Kidney tubule cell (primary cell): ENCODE results near the gene ARHGAP23.
A peak's percentile ranks its signal among the peaks of the same experiment; 100 is the strongest.
"Not testable (repeated sequence)": the region's sequence is repeated elsewhere in the genome, so short reads cannot be mapped to it uniquely, and the experiment has no call there.

Experiments
- DNase-seq: peaks from one replicate; pipeline ENCODE4 v3.0.0-alpha.2; 2018; ENCODE audit warnings: low spot score

ARHGAP23 gene

DNA sequence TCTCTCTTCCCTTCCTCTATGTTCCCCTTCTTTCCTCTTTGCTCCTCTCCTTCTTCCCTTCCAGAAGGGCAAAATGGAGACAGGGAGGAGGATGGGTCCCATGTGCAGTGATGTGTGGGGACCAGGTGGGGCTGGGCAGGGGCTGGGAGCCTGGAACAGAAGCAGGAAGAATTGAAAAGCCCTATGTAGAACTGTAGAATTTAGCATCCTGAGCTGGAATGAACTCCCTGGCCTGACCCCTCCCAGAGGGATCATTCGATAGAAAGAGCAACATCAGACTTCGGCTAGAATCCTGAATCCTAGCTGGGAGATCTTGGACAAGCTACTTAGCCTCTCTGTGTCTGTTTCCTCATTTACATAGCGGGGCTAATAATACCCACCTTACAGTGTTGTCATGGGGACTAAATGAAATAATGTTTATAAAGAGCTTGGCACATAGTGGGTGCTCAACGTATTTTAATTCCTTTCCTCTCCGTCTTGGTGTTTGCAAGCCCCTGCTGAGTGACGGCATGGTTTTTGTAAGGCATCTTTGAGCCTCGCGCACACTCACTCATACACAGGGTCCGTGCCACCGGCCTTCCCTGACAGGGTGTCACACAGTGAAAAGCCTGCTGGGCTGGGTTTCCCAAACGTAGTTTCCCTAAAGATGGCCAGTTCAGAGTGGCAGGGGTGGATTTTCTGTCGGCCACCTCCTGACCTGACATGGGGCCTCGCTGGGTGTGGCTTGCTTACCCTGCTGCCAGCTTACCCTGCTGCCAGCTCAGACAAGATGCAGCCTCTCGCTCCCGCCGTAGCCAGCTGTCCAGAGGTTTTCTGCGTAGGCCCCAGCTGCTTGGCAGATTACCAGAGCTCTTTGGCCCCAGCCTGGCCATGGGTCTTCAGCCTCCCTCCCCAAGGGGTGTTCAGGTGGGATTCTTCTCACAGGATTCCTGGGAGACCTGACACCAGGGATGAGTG is 6.1 kb upstream of the ARHGAP23 start:
- no peak for DNase-seq

DNA sequence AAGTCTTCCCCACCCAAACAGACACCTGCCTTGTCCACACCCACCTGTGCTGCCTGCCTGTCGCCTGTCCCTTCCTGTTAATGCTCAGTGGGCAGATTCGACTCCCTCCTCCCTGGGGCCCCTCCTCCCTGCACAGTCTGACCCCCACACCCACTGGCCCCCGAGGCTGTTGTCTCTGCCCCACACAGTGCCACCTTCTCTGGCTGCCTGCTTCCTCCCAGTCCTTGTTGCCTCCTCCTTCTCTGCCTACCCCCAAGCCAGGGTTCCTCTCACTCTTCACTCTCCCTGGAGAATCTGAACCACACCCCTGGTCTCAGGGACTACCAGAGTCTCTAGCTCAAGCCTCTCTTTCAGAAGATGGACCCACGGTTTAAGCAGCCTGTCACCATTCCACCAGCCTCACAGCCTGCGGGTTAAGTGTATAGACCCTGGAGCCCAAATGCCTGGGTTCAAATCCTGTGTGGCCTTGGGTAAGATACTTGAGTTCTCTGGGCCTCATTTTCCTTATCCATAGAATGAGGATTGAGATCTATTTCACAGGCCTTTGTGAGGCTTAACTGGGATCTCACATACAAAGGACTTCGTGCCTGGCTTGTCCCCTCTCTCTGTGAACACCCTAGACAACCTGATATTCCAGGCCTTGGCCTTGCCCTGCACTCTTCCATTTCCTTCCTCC is 3.8 kb upstream of the ARHGAP23 start:
- no peak for DNase-seq

DNA sequence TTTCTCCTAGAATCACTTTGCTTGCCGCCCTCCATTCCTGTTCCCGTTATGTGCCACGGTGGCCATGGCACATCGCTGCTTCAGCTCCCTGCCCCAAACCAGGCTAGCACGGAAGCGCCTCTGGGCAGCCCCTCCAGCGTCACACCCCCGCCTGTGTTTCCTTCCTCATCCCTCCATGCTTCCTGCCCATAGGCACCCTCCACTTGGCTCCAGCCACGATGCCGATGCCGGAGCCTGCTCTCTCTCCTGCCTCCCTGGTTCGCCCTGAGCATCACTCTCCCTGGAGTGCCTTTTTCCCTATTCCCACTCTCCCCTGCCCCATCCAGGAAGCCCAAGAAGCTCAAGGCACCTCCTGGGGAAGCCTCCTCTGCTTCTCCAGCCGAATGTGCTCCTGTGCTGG is 3.2 kb upstream of the ARHGAP23 start:
- no peak for DNase-seq

DNA sequence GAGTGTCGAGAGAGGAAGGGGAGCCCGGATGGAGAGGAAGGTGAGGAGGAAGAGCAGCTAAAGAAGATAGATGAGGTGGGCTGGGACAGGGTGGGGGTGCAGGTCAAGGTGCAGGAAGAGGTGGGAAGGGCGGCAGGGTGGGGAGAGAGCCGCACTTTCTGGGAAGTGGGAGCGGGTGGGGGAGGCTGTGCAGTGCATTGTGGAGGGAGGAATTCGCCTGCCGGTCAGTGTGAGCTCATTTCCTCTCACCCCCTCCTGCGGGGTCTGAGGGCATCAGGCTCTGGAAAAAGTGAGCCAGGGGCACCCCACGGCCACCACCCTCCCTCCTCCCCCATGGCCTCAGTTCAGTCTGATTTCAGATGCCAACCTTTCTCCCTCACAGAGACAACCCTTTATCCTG is 2.5 kb upstream of the ARHGAP23 start:
- no peak for DNase-seq

DNA sequence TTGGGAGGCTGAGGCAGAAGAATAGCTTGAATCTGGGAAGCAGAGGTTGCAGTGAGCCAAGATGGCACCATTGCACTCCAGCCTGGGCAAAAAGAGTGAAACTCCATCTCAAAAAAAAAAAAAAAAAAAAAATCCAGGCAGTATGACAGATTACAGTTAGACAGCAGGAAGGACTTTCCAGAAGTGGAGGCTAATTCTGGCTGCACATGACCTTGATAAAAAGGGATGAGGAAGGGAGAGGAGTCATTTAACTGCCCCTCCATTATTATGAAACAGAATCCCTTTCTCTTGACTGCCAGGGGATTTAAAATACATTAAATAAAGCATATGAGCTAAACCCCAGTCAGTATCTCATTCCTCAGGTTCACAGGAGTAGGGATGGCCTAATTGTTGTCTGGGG is 1.8 kb upstream of the ARHGAP23 start:
- DNase-seq, result no peak

DNA sequence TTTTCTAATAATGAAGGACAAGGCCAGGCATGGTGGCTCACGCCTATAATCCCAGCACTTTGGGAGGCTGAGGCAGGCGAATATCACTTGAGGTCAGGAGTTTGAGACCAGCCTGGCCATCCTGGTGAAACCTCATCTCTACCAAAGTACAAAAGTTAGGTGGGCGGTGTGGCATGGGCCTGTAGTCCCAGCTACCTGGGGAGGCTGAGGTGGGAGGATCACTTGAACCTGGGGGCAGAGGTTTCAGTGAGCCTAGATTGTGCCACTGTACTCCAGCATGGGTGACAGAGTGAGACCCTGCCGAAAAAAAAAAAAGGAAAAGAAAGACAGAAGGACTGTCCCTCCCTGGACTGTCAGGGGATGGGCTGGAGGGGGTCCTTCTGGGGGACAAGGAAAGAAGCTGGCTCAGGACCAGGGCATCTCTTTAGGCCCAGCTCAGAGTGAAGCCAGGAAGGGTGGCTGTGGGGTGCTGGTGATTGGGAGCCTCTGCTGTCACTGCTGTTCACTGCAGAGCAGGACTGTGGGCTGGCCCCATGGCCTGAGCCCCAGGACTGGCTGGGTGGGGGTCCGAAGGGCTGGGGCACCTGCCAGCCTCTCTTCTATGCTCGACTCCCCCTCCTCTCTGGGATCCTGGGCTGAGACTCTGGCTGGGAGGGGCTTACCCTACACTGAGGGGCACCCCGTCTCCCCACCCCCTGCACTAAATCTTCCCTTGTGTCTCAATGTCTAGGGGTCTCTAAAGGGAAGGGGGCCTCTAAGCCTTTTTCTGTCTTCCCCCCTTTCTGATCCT is 909 bp upstream of the ARHGAP23 start:
- DNase-seq, result no peak

DNA sequence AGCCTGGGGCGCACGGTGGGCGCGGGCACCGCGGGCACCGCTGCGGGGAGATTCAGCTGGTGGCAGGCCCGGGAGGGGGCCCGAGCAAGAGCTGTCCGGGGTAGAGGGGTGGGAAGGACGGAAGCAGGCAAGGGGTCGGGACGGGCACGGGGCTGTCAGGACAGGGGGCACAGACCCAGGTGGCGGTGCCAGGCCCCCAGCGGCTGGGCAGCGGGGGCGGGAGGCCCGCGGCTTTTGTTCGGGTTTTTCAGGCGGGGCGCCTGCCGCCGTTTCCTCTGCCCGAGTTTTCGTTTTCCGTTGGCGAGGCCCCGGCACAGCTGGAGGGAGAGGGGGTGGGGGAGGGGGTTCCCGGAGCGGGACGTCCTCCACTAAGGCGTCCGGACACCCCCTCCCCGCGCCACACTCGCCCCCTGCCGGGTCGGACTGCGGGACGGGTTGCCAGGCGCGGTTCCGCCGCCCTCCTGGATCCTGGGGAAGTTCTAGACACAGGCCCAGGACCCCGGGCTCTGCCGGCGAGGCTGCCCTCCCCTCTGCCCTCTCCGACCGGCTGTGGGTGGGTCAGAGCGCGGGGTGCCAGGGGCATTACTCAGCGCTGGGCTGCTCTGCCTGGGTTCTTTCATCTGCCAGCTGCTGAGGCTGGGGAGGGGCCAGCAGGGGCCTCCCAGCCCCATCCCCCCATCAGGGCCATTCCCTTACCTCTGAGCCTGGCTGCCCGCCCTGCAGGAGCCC is 543 bp downstream of the ARHGAP23 start:
- peak; percentile 74 for DNase-seq

DNA sequence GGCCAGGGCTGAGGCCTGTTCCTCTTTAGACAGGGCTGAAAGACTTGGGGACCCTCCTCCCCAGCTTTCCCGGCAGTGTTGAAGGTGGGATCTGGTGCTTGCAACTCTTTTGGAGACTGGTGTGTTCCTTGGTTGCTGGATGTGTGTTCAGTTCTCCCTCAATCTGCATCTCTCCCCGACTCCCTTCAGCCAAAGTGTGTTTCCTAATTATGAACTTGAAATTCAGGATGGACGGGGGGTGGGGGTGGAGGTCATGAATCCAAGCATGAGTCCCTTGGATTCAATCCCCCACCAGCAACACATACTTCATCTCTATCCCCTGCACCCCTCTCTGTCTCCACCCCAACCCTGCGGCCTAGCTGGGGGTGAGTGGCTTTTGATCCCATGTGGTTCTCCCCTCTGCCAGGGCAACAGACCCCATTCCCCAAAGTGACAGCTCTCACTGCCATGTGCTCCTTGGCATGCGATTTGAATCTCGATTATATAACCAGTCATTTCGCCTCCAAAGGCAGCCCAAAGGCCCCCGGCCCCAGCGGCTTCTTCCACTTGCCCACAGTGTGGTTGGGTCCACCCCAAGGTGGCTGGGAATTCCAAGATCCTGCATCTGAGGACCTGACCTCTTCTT is 1.3 kb downstream of the ARHGAP23 start:
- no peak for DNase-seq

DNA sequence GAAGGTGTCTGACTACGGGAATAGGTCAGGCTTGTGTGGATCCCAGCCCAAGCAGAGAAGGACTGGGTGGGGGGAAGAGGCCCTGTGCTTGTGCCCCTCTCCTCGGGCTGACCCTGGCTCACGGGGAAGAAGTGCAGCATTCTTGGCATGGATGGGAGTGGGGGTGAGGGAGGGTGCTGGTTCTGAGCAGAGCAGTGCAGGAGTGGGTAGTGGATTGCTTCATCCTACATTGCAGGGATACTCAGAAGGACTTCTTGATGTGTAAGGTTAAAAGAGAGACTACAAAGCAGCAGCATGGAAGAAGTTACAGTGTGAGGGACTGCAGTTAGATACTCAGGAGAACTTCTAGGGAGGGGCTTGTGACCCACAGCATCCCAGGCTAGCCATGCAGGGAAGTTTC is 2.1 kb downstream of the ARHGAP23 start:
- no peak for DNase-seq

DNA sequence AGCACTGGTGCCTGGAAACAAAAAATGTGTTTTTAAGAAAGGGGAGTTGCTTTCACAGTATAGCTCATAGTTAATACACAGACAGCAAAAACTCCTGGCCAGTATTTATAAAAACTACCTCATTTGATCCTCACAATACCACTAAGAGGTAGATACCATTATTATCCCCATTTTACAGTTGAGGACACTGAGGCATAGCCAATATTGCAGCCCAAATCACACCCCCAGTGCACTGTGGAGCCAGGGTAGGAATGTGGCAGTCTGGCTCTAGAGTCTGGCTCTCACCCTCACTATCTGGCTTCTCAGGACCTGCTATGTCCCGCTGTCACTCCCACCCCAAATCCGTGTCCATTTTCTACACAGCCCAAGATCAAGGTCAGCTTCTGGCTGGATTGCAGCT is 2.6 kb downstream of the ARHGAP23 start:
- no peak for DNase-seq

DNA sequence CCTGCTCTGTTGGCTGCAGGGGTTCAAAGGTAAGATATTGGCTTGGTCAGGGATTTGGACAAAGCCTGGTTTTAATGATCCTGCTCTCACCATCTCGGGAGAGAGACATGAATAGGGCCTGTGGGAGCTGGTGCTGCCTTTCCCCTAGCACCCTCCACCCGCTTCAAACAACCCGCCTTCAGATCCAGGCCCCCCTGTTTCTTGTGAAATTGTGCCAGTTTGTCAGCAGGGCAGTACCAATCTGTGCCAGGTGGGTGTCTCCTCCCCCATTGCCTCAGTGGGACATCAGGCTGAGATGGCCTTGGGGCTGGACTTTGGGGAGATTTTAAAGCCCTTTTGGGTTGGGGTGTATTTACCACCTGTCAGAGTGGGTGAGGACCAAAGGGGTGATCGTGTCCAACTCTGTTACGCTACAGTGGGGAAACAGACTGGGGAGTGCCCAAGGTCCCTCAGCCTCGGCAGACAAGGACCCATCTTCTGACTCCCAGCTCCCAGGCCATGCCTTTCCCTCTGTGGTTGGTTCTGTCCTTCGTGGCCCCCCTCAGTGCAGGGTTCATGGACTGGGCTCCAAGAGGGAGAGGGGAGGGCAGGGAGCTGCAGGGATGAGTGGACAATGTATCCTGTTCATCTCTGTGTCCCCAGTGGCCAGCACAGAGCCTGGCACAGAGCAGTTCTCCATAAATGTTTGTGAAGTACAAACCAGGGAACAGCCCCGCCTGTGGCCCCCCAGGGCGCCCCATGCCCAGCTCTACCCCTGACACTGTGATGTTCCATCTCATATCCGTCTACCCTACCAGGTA is 3.3 kb downstream of the ARHGAP23 start:
- no peak for DNase-seq

DNA sequence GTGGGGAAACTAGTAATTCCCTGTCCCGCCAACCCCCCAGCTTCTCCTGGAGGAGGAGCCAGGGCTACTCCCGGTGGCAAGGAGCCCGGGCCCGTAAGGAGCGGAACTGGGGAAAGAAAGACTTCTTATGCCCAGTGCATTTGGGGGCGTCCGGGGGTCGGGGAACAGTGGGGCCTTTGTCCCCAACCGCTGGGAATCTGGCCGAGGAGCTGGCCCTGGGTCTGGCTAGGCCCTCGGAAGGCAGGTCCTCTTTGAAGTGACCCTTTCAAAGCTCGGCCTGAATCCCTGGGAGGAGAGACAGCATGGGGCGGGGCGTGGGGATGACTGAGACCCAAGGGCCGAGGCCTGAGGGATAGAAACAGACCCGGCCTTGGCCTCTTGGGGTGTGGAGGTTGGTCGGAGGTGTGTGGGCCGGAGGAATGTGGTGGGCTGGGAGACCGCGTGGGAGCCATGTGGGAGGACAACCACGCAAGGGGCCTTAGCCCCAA is 6.0 kb downstream of the ARHGAP23 start:
- DNase-seq, result no peak

DNA sequence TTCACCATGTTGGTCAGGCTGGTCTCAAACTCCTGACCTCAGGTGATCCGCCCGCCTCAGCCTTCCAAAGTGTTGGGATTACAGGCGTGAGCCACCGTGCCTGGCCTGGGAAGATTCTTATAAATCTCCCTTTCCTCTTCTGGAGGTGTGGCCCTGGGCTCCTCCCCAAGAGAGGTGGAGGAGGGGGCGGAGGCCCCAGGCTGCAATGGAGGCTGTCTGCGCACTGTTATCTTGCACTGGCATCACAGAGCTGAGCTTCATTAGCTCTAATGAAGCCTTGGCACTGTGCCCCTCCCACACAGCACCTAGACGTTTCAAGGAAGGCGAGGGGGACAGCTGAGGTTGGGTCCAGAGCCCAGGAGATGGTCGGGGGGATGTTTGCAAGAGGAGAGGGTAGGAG is 7.5 kb downstream of the ARHGAP23 start:
- no peak for DNase-seq

DNA sequence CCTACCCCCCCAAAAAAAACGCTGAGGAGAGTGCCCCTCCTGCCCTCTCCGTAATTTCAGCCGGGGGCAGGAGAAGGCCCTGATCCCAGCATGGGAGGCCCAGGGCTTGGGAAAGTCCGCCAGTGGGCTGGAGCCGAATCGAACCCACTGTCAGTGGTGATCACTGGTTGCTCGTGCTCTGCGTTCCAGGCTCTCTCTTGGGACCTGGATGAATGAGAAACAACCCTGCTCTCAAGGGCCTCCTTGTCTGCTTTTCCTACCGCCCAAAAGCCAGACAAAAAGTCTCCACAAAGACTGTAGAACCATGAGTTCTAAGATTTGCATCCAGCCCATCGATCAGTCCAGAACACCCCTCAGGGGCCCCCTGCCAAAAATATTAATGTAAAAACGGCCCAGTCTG is 8.1 kb downstream of the ARHGAP23 start:
- no peak for DNase-seq

DNA sequence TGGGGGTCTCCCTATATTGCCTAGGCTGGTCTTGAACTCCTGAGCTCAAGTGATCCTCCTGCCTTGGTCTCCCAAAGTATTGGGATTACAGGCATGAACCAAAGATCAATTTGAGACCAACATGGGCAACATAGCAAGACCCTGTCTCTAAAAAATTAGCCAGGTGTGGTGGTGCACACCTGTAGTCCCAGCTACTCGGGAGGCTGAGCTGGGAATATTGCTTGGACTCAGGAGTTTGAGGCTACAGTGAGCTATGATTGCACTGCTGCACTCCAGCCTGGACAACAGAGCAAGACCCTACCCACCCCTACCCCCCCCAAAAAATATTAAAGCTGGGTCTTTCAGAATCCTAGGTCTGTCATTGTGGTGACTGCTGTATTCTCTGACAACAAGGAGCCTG is 9.0 kb downstream of the ARHGAP23 start:
- DNase-seq, result not testable (repeated sequence)

DNA sequence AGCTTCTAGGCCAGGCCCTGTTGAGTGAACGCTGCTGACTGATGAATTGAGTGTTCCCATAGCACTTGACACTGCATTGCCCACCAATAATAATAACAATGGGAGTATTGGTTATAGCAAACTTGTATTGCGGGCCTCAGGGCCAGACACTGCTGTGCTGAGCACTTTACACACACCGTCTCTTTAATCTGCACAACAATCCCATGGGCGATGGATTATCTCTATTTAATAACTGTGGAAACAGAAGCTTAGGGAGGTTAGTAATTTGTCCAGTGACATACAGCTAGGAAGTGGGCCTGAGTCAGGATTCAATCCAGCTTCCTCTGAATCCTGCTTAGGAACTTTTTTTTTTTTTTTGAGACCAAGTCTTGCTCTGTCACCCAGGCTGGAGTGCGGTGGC is 11.2 kb downstream of the ARHGAP23 start:
- DNase-seq, result no peak

DNA sequence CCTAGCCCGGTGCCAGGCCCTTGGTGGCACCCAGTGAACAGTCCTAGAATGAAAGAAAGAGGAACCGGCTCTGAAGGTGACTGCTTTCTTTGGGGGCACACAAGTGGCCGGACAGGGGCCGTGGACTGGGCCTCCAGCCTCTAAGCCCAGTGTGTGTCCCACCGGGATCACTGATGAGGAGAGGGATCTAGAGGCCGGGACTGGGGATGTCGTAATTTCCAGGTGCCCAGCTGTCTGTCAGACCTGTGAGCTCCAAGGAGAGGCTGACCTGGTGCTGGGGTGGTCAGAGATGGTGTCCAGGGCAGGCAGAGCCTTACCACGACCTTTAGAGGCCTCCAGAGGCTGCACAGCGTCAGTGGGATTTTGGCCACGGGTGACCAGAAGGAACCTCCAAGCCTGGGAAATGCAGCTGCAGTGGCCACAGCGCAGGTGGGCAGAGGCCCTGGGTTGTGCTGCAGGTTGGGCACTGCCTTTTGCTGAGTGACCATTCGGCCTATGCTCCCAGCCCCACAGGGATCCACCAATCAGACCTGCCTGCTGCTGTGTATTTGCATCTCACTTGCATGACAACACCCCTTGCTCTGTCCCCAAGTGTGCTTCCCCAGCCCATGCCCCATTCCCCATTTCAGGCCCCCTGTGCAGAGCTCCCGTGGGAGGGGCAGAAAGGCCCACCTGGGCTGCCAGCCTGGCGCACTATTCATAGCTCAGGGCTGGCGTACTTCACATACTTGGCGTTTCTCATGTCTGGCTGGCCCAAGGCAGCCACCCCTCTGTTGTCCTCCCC is 12.5 kb downstream of the ARHGAP23 start:
- no peak for DNase-seq

DNA sequence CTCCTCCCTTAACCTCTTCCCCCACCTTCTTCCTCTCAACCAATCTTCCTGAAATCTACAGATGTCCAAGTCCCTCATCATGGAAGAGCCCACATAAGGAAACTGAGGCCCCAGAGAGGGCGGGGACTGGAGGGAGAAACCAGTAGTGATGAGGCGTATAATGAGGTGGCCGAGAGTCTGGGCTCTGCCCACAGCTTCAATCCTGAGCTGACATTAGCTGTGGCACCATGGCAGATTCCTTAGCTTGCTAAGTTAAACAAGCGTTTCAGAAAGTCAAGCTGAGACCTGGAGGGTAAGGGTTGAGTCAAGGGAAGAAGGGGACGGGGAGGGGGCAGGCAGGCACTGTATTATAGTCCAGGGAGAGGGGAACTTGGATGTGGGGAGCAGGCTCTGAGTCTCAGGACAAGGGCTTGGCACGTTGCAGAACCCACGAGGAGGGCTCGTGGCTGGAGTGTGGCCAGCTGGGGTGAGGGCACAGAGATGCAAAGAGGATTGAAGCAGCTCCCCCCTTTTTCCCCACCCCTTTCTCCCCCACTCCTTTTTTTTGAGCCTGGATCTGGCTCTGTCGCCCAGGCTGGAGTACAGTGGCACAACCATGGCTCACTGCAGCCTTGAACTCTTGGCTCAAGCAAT is 13.3 kb downstream of the ARHGAP23 start:
- DNase-seq, result no peak

DNA sequence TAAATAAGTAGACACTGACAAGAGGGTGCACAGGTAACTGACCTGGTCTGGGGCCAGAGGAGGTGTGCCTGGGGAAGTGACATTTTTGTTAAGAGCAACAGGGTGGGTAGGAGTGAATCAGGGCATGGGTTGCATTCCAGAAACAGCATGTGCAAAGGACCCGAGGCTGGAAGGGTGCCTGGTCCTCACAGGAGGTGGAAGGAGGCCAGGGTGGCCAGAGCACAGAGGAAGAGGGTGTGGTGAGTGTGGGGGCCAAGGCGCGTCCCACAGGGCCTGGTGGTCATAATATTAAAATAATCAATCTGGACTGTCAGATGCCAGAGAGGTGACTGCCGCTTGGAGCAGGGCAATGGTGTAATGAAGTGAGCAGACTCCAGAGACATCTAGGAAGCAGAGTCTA is 14.3 kb downstream of the ARHGAP23 start:
- no peak for DNase-seq
